ENCODE measurements around the gene RAB13.

RAB13 gene

GRCh38 chr1:153932156-153933131, 53.7 kb downstream of the RAB13 start:
- DNase-seq, result no peak
